Coronary artery (tissue), 2 donors: Measurements from ENCODE around the gene SLC25A22.
A peak's percentile ranks its signal among the peaks of the same experiment; 100 is the strongest.

Source experiments
- DNase-seq: peaks from one replicate; pipeline ENCODE4 v3.0.0-alpha.2; 2017; ENCODE audit warnings: low spot score
- H3K27ac ChIP-seq, 2 donors: fragments of 200-600 bp; sonication (generic); one replicate each; pipeline ENCODE4 v1.5.1; 2016 to 2019
- H3K4me3 ChIP-seq: fragments of 200-600 bp; sonication (generic); 2 replicates; pipeline ENCODE4 v1.5.1; 2016; ENCODE audit warnings: mild to moderate bottlenecking, moderate library complexity
- TF ChIP-seq, protein P1 (sequence below): fragments of 200-600 bp; sonication (generic); IDR thresholded peaks from one replicate; pipeline ENCODE4 v1.5.1; 2019; ENCODE audit warnings: antibody characterized with exemption

The SLC25A22 gene

DNA sequence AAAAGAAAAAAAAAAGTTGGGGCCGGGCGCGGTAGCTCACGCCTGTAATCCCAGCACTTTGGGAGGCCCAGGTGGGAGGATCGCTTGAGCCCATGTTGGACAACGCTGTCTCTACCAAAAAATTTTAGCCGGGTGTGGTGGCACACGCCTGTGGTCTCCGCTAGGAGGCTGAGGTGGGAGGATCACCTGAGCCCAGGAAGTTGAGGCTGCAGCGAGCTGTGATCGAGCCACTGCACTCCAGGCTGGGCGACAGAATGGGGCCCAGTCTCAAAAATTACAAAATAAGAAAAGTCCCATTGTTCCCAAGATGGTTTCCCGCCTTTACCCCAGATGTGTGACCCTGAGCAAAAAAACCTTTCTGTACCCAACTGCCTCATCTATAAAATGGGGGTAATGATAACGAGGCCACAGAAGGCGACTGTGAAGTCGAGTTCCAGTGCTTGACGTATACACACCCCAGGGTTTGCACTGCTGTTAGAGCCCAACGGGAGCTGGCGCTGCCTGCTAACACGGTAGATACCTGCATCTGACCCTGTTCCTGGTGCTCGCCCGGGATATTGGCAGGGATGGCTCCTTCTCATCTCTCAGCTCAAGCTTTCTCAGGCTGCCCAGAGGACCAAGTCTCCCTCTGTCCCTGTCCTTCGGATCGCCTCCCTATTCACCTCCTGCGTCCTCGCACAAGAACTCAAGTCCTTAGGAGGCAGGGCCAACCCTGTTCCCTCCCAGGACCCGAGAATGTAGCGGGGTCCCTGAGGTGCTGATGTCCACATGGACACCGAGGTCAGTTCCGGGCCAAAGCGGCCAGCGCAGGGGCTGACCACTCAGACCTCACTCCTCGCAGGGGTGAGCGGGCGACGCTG is 10.6 kb upstream of the SLC25A22 start:
- TF ChIP-seq, protein P1, sequence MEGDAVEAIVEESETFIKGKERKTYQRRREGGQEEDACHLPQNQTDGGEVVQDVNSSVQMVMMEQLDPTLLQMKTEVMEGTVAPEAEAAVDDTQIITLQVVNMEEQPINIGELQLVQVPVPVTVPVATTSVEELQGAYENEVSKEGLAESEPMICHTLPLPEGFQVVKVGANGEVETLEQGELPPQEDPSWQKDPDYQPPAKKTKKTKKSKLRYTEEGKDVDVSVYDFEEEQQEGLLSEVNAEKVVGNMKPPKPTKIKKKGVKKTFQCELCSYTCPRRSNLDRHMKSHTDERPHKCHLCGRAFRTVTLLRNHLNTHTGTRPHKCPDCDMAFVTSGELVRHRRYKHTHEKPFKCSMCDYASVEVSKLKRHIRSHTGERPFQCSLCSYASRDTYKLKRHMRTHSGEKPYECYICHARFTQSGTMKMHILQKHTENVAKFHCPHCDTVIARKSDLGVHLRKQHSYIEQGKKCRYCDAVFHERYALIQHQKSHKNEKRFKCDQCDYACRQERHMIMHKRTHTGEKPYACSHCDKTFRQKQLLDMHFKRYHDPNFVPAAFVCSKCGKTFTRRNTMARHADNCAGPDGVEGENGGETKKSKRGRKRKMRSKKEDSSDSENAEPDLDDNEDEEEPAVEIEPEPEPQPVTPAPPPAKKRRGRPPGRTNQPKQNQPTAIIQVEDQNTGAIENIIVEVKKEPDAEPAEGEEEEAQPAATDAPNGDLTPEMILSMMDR = no peak
- no peak for DNase-seq

DNA sequence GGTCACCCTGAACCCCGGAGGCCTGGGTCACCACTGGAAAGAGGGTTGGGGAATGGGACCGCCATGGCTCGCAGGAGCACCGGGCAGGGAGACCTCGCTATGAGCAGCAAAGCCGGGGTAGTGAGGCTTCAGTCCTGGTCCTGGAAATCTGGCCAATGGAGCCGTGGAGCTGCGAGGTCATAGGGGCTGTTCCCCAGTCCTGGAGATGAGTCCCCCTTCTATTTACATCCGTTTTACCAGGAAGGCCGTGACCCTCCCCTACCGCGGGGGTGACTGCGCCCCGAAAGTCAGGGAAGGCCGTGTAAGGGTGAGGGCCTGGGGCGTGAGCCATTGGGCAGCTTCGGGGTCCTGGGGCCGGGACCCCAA is 6.5 kb upstream of the SLC25A22 start:
- DNase-seq = no peak

More for the DNA sequence above, 10.6 kb upstream of the SLC25A22 start:
- H3K4me3 ChIP-seq = peak overlapping the region; percentile 93
- H3K27ac ChIP-seq = peak overlapping the region; percentile 94 to 97

DNA sequence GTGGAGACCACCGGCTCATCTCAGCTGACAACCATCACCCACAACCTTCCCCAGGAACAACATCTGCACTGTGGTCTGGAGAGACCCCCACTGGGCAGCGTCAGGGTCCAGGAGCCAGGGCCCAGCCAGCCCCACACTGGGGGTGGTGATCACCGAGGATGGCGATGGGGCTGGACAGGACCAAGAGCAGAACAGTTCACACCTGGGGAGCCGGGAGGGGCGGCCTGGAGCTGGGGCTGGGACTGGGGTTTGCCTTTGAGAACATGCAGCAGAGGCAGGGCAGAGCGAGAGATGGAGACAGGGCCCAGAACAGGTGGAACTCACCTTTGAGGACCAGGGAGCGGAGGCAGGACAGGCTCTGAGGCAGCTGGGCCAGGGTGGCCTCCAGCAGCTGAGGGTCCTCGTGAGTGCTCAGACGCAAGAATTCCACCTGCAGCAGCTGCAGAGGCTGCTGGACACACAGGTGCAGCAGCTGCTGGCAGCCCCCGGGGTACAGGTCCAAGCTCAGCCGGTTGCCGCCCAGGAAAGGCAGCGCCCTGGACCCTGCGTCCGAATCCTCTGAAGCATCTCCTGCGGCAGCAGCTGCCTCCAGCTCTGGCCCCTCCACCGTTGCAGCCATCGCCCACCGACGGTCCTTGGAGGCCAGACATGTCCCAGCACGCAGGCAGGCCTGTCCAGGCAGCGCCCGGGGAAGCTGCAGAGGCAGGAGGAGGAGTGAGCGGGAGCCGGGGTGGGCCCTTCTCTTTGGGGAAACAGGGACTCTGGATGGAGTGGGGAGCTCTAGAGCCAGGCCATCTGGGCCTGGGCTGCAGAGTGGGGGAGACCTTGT is 5.9 kb upstream of the SLC25A22 start:
- Histone ChIP-seq H3K4me3 (peak overlapping the region; percentile 78), H3K27ac (peak overlapping the region in 1 of 2 donors; percentile 95)
- TF ChIP-seq, protein P1 = no peak
- no peak for DNase-seq

More for the DNA sequence above, 6.5 kb upstream of the SLC25A22 start:
- H3K4me3 ChIP-seq = peak overlapping the region; percentile 78
- H3K27ac ChIP-seq = peak overlapping the region; percentile 72 to 95
- TF ChIP-seq, protein P1 = no peak

DNA sequence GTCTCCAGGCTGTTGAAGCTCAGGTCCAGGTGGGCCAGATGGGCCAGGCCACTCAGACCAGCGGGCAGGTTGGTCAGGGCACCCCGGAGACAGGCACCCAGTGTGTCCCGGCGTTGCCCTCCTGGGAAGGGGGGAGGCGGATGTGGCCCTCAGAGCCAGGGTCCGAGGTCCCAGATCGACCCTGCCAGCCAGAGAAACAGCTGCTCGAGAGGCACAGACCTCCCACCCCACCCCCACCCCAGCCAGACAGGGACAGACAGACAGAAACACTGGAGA is 5.3 kb upstream of the SLC25A22 start:
- DNase-seq = no peak
- Histone ChIP-seq H3K4me3 (no peak overlapping the region), H3K27ac (no peak overlapping the region)
- TF ChIP-seq, protein P1 = no peak

DNA sequence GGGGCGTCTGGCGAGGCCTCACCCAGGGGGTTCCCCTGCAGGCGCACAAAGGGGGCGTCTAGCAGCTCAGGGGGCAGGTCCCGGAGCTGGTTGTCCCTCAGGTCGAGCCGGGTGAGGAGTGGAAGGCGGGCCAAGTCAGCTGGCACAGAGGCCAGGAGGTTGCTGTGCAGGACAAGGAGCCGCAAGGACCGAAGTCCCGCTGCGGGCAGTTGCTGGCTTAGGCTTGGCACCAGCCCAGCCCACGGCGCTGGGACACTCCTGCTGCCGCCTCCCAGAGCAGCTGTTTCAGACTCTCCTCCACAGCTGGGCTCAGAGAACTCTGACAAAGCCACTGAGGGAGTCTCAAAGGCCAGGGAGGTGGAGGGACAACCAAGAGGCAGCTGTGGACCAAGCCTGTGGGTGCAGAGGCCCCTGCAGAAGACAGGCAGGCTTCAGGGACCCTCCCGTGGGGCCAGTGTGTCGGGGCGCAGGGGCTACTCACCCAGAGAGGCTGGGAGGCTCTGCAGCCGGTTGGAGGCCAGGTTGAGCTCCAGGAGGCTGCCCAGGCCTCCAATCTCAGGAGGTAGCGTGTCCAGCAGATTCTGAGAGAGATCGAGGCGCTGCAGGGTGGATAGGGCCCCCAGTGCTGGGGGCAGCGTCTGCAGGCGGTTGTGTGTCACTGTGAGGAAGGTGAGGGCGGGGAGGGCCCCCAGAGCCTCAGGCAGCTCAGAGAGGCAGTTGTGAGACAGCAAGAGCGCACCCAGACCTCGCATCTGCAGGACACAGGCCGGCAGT is 4.8 kb upstream of the SLC25A22 start:
- no peak overlapping the region for H3K4me3 ChIP-seq
- TF ChIP-seq, protein P1 = no peak
- H3K27ac ChIP-seq = no peak overlapping the region
- DNase-seq = no peak

DNA sequence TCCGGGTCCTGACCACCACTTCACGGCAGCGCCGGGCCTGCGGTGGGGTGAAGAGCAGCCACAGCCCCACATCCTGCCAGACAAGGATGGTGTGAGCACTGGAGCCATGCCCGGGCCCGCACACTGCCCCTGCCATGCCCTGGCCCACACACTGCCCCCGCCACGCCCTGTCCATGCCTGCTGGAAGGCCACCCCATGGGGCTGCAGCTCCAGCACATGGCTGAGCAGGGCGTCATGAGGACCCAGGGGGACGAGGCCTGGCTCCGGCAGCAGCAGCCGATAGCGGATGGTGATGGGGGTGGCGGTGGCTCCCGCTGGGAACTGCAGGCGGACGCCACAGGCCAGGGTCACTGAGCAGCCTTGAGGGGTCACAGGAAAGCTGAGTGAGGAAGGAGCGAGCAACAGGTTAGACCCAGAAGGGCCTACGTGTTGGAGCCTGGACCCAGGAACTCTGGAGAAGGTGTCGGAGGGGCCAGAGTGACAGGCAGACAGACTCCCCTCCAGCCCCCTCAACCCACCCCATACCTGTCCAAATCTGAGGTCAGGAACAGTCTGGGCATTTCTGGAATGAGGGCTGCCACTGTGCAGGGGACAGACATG is 4.0 kb upstream of the SLC25A22 start:
- no peak overlapping the region for H3K4me3 ChIP-seq
- no peak overlapping the region for H3K27ac ChIP-seq
- TF ChIP-seq, protein P1 = no peak
- DNase-seq = no peak
